PFSK-1 (cell line): ENCODE measurements around the gene CACNA1I.

Source experiments
- POLR2AphosphoS5 ChIP-seq: IDR thresholded peaks from 2 replicates; pipeline ENCODE4 v1.6.1; 2012; ENCODE audit warnings: low read depth, mild to moderate bottlenecking, control low read depth, low read length, moderate library complexity
- SIN3A ChIP-seq: IDR thresholded peaks from 2 replicates; pipeline ENCODE4 v1.6.1; 2012; ENCODE audit warnings: mild to moderate bottlenecking, low read length, moderate library complexity, borderline replicate concordance; ENCODE audit not compliant: insufficient read depth
- TAF1 ChIP-seq: IDR thresholded peaks from 2 replicates; pipeline ENCODE4 v1.6.1; 2012; ENCODE audit warnings: low read length, control low read depth, borderline replicate concordance; ENCODE audit not compliant: insufficient read depth
- TF ChIP-seq, protein P1 (sequence below), 2 experiments: IDR thresholded peaks; 2 replicates each; pipeline versions ENCODE4 v1.6.1 to v1.8.0; 2011 to 2012; ENCODE audit warnings: low read depth in 2 of 2, low read length in 2 of 2, control low read depth in 1 of 2, inconsistent platforms in 1 of 2, mild to moderate bottlenecking in 1 of 2, moderate library complexity in 1 of 2; ENCODE audit not compliant: insufficient read depth in 1 of 2

DNA sequence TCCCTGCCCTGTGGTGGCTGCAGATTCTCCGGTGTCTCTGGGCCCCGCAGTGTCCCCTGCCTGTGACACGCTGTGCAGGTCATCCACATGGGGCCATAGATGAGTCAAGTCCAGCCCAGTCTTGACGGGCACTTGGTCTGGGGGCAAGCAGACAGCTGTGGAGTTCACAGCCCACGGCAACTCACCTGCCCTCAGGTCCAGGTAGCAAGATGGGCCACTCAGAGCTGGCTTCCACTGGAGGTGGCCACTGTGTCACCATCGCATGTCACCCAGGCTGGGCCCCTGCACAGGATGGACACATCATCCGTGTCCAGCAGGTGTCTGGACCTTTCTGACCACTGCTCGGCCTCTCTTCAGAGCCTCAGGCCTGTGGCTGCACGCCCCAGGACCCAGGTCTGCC, 109.9 kb downstream of the CACNA1I start:
- no peak for TF ChIP-seq SIN3A
- TF ChIP-seq, protein P1, sequence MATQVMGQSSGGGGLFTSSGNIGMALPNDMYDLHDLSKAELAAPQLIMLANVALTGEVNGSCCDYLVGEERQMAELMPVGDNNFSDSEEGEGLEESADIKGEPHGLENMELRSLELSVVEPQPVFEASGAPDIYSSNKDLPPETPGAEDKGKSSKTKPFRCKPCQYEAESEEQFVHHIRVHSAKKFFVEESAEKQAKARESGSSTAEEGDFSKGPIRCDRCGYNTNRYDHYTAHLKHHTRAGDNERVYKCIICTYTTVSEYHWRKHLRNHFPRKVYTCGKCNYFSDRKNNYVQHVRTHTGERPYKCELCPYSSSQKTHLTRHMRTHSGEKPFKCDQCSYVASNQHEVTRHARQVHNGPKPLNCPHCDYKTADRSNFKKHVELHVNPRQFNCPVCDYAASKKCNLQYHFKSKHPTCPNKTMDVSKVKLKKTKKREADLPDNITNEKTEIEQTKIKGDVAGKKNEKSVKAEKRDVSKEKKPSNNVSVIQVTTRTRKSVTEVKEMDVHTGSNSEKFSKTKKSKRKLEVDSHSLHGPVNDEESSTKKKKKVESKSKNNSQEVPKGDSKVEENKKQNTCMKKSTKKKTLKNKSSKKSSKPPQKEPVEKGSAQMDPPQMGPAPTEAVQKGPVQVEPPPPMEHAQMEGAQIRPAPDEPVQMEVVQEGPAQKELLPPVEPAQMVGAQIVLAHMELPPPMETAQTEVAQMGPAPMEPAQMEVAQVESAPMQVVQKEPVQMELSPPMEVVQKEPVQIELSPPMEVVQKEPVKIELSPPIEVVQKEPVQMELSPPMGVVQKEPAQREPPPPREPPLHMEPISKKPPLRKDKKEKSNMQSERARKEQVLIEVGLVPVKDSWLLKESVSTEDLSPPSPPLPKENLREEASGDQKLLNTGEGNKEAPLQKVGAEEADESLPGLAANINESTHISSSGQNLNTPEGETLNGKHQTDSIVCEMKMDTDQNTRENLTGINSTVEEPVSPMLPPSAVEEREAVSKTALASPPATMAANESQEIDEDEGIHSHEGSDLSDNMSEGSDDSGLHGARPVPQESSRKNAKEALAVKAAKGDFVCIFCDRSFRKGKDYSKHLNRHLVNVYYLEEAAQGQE (IDR thresholded peaks at IDR 0.05; ENCODE audit: insufficient read depth in 1 of 2, low read depth in 2 of 2, low read length in 2 of 2), result no peak
- TF ChIP-seq POLR2AphosphoS5, result no peak
- no peak for TF ChIP-seq TAF1
